Hematopoietic multipotent progenitor cell treated with erythropoietin and hydrocortisone succinate and interleukin-3 and kit ligand, for 15 days (in vitro differentiated cells): Measurements from ENCODE around the gene SPEG.

Source experiments
- DNase-seq: peaks from one replicate; pipeline ENCODE4 v3.0.0-alpha.2; 2015; ENCODE audit warnings: low spot score

Gene SPEG

GRCh38 chr2:219497495-219498279 is 63.0 kb downstream of the SPEG start:
- peak; percentile 10 for DNase-seq

GRCh38 chr2:219498280-219499057 is 63.8 kb downstream of the SPEG start, which contains the start of gene GMPPA:
Gene GMPPA, plus strand, starts transcription at chr2:219498891. Its CDS starts 1,085 bp downstream, at chr2:219499976.
- peak; percentile 93 for DNase-seq

GRCh38 chr2:219499058-219499307 is 64.3 kb downstream of the SPEG start:
- no peak for DNase-seq

GRCh38 chr2:219499555-219499954 is 64.9 kb downstream of the SPEG start:
- DNase-seq, result no peak

GRCh38 chr2:219500135-219500534 is 65.5 kb downstream of the SPEG start:
- DNase-seq, result no peak

- no peak for DNase-seq
Measured at GRCh38 chr2:219501849-219502248, 67.2 kb downstream of the SPEG start.

- no peak for DNase-seq
Measured at GRCh38 chr2:219502618-219503017, 68.0 kb downstream of the SPEG start.

GRCh38 chr2:219505585-219505984 is 70.9 kb downstream of the SPEG start:
- DNase-seq, result no peak

- no peak for DNase-seq
Measured at GRCh38 chr2:219506153-219506801, 71.6 kb downstream of the SPEG start.

- no peak for DNase-seq
Measured at GRCh38 chr2:219506802-219507526, 72.3 kb downstream of the SPEG start.

- DNase-seq, result no peak
Measured at GRCh38 chr2:219507581-219508443, 73.2 kb downstream of the SPEG start.

- DNase-seq, result no peak
Measured at GRCh38 chr2:219508444-219508734, 73.7 kb downstream of the SPEG start.

GRCh38 chr2:219508971-219509779 is 74.5 kb downstream of the SPEG start:
- peak; percentile 15 for DNase-seq

GRCh38 chr2:219509780-219510511 is 75.3 kb downstream of the SPEG start:
- peak; percentile 85 for DNase-seq

- DNase-seq, result no peak
Measured at GRCh38 chr2:219510512-219511135, 76.0 kb downstream of the SPEG start.

GRCh38 chr2:219511547-219512325 is 77.1 kb downstream of the SPEG start:
- DNase-seq, result peak; percentile 43

- no peak for DNase-seq
Measured at GRCh38 chr2:219512524-219513216, 78.0 kb downstream of the SPEG start.

GRCh38 chr2:219513787-219514186 is 79.1 kb downstream of the SPEG start:
- DNase-seq, result no peak
